Body of pancreas (tissue), 4 donors: Measurements from ENCODE around the gene COMT.

Experiments used
- CTCF ChIP-seq, 7 experiments: fragments of 450-650 bp in 4 of 7; fragments of 200-600 bp in 3 of 7; sonication (generic) in 3 of 7; IDR thresholded peaks; one replicate each; pipeline ENCODE4 v1.5.1; 2016 to 2019; ENCODE audit warnings: antibody characterized with exemption in 7 of 7
- POLR2A ChIP-seq, 3 donors: fragments of 450-650 bp; IDR thresholded peaks; one replicate each; pipeline ENCODE4 v1.6.1; 2016; ENCODE audit warnings: antibody characterized with exemption in 3 of 3, mild to moderate bottlenecking in 2 of 3

- TF ChIP-seq CTCF (IDR thresholded peaks at IDR 0.05) (no peak), POLR2A (IDR thresholded peaks at IDR 0.05) (no peak)
Observed at GRCh38 chr22:19976671-19977070, 35.1 kb downstream of the COMT start.
